Measurements from ENCODE around the gene CES1.

- TF ChIP-seq, protein P1, sequence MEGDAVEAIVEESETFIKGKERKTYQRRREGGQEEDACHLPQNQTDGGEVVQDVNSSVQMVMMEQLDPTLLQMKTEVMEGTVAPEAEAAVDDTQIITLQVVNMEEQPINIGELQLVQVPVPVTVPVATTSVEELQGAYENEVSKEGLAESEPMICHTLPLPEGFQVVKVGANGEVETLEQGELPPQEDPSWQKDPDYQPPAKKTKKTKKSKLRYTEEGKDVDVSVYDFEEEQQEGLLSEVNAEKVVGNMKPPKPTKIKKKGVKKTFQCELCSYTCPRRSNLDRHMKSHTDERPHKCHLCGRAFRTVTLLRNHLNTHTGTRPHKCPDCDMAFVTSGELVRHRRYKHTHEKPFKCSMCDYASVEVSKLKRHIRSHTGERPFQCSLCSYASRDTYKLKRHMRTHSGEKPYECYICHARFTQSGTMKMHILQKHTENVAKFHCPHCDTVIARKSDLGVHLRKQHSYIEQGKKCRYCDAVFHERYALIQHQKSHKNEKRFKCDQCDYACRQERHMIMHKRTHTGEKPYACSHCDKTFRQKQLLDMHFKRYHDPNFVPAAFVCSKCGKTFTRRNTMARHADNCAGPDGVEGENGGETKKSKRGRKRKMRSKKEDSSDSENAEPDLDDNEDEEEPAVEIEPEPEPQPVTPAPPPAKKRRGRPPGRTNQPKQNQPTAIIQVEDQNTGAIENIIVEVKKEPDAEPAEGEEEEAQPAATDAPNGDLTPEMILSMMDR (IDR thresholded peaks at IDR 0.05 in 8 of 11, conservative IDR thresholded peaks at IDR 0.05 in 3 of 11), result no peak
- no peak for TF ChIP-seq POLR2A (IDR thresholded peaks at IDR 0.05)
Measured at GRCh38 chr16:55822280-55822810, 10.6 kb downstream of the CES1 start.
